Peyer's patch (tissue), 4 donors: ENCODE measurements around the gene NT5C3A.

Experiments used
- CTCF ChIP-seq, 6 experiments: fragments of 450-650 bp in 4 of 6; fragments of 200-600 bp in 2 of 6; sonication (generic) in 1 of 6; IDR thresholded peaks; one replicate each; pipeline ENCODE4 v1.5.1; 2017 to 2019; ENCODE audit warnings: antibody characterized with exemption in 6 of 6, mild to moderate bottlenecking in 3 of 6, moderate library complexity in 1 of 6
- POLR2A ChIP-seq, 2 donors: fragments of 450-650 bp; IDR thresholded peaks; one replicate each; pipeline ENCODE4 v1.5.1; 2017; ENCODE audit warnings: antibody characterized with exemption in 2 of 2, mild to moderate bottlenecking in 2 of 2, moderate library complexity in 2 of 2

- no peak for TF ChIP-seq CTCF (IDR thresholded peaks at IDR 0.05)
- no peak for TF ChIP-seq POLR2A (IDR thresholded peaks at IDR 0.05)
Observed at GRCh38 chr7:33076737-33077136, 14.2 kb upstream of the NT5C3A start.
